MM.1S (cell line): Measurements from ENCODE around the gene BTRC.

Experiments
- CTCF ChIP-seq: fragments of 300-600 bp; sonication (generic); IDR thresholded peaks from 2 replicates; pipeline ENCODE4 v1.5.1; 2016; ENCODE audit warnings: antibody characterized with exemption, low read length, mixed read lengths
- EZH2 ChIP-seq: fragments of 300-600 bp; sonication (generic); optimal IDR thresholded peaks from 2 replicates; pipeline ENCODE3; 2017; ENCODE audit warnings: low read depth, mild to moderate bottlenecking, antibody characterized with exemption, low read length, mixed read lengths

GRCh38 chr10:101487399-101487798 lies 133.4 kb downstream of the BTRC start:
- TF ChIP-seq CTCF (no peak), EZH2 (no peak)
